HepG2 (cell line): ENCODE results near the gene SLC5A10. TPM values are rescaled to one million over a fixed set of nuclear protein-coding genes. Genes with fewer than 3 reads are reported as not detected.
A peak's percentile ranks its signal among the peaks of the same experiment; 100 is the strongest.

Experiments used
- ATF4 ChIP-seq, 2 experiments: fragments of 450-650 bp in 1 of 2; sonication (generic) in 1 of 2; formaldehyde crosslinking; IDR thresholded peaks; 2 replicates each; pipeline versions ENCODE4 v1.5.0 to v1.8.0; 2020 to 2022; ENCODE audit warnings: mild to moderate bottlenecking in 1 of 2, missing genetic modification reagents in 1 of 2
- ATF7-NPFF ChIP-seq: sonication (generic); formaldehyde crosslinking; IDR thresholded peaks from 2 replicates; pipeline ENCODE4 v1.8.1; 2023; ENCODE audit warnings: mild to moderate bottlenecking, low read depth, missing genetic modification reagents, moderate library complexity
- CCDC6 ChIP-seq: sonication (generic); formaldehyde crosslinking; IDR thresholded peaks from 2 replicates; pipeline ENCODE4 v1.8.1; 2022; ENCODE audit warnings: mild to moderate bottlenecking, missing genetic modification reagents, moderate library complexity
- CHCHD3 ChIP-seq: sonication (generic); formaldehyde crosslinking; IDR thresholded peaks from 2 replicates; pipeline ENCODE4 v1.8.0; 2022; ENCODE audit warnings: mild to moderate bottlenecking, missing genetic modification reagents, moderate library complexity
- GZF1 ChIP-seq: sonication (generic); formaldehyde crosslinking; IDR thresholded peaks from 2 replicates; pipeline ENCODE4 v1.5.1; 2020; ENCODE audit warnings: mild to moderate bottlenecking, missing genetic modification reagents
- NCOA2 ChIP-seq: sonication (generic); formaldehyde crosslinking; IDR thresholded peaks from 2 replicates; pipeline ENCODE4 v1.8.0; 2022; ENCODE audit warnings: inconsistent platforms
- NR3C1 ChIP-seq: sonication (generic); formaldehyde crosslinking; IDR thresholded peaks from 2 replicates; pipeline ENCODE4 v1.4.0; 2020; ENCODE audit warnings: missing genetic modification reagents
- RNF219 ChIP-seq: sonication (generic); formaldehyde crosslinking; IDR thresholded peaks from 2 replicates; pipeline ENCODE4 v1.5.0; 2020; ENCODE audit warnings: mild to moderate bottlenecking, missing genetic modification reagents
- TRIM22 ChIP-seq: fragments of 450-650 bp; IDR thresholded peaks from 2 replicates; pipeline ENCODE4 v1.6.1; 2017
- YEATS4 ChIP-seq: sonication (generic); formaldehyde crosslinking; IDR thresholded peaks from 2 replicates; pipeline ENCODE4 v1.4.0; 2020; ENCODE audit warnings: missing genetic modification reagents, borderline replicate concordance
- ZBTB10 ChIP-seq: sonication (generic); formaldehyde crosslinking; IDR thresholded peaks from 2 replicates; pipeline ENCODE4 v1.4.0; 2020; ENCODE audit warnings: missing genetic modification reagents, borderline replicate concordance
- ZMYM3 ChIP-seq: sonication (generic); formaldehyde crosslinking; IDR thresholded peaks from 2 replicates; pipeline ENCODE4 v1.5.1; 2020; ENCODE audit warnings: mild to moderate bottlenecking, missing genetic modification reagents
- ZNF136 ChIP-seq: sonication (generic); formaldehyde crosslinking; IDR thresholded peaks from 2 replicates; pipeline ENCODE4 v1.8.1; 2022; ENCODE audit warnings: low read depth, mild to moderate bottlenecking, moderate library complexity, missing genetic modification reagents
- ZNF253 ChIP-seq: sonication (generic); formaldehyde crosslinking; IDR thresholded peaks from 2 replicates; pipeline ENCODE4 v1.8.0; 2022; ENCODE audit warnings: mild to moderate bottlenecking, missing genetic modification reagents, borderline replicate concordance
- ZNF280D ChIP-seq: sonication (generic); formaldehyde crosslinking; IDR thresholded peaks from 2 replicates; pipeline ENCODE4 v1.5.1; 2020; ENCODE audit warnings: mild to moderate bottlenecking, missing genetic modification reagents
- ZNF282 ChIP-seq: fragments of 450-650 bp; IDR thresholded peaks from 2 replicates; pipeline ENCODE4 v1.6.1; 2018; ENCODE audit not compliant: partially characterized antibody
- ZNF383 ChIP-seq: sonication (generic); formaldehyde crosslinking; IDR thresholded peaks from 2 replicates; pipeline ENCODE4 v1.4.0; 2020; ENCODE audit warnings: missing genetic modification reagents, mild to moderate bottlenecking, borderline replicate concordance
- ZNF501 ChIP-seq: sonication (generic); formaldehyde crosslinking; IDR thresholded peaks from 2 replicates; pipeline ENCODE4 v1.5.1; 2020; ENCODE audit warnings: mild to moderate bottlenecking, moderate library complexity, missing genetic modification reagents
- ZNF546 ChIP-seq: sonication (generic); formaldehyde crosslinking; conservative IDR thresholded peaks from 2 replicates; pipeline ENCODE4 v1.8.1; 2023; ENCODE audit warnings: mild to moderate bottlenecking, missing genetic modification reagents
- ZNF605 ChIP-seq: sonication (generic); formaldehyde crosslinking; IDR thresholded peaks from 2 replicates; pipeline ENCODE4 v1.8.0; 2022; ENCODE audit warnings: mild to moderate bottlenecking, missing genetic modification reagents
- ZNF777 ChIP-seq: sonication (generic); formaldehyde crosslinking; IDR thresholded peaks from 2 replicates; pipeline ENCODE4 v1.4.0; 2020; ENCODE audit warnings: missing genetic modification reagents
- polyA plus RNA-seq, 8 experiments: library from polyadenylated mRNA; depleted of rRNA in 3 of 8; stranded (reverse) in 7 of 8; unstranded in 1 of 8; fragments of >200 nt; fragmentation: Illumina TruSeq in 4 of 8; extraction: Trizol in 4 of 8; gene quantifications; 2 replicates each; pipeline versions ENCODE4 v1.2.1 to v1.2.3, GENCODE V29; 2011 to 2016; ENCODE audit warnings: low read depth in 4 of 8, missing spikeins in 1 of 8, mixed read lengths in 1 of 8; ENCODE audit not compliant: insufficient read depth in 1 of 8
- total RNA-seq, 5 experiments: library from RNA; depleted of rRNA; stranded (reverse); fragments of >200 nt; fragmentation: Illumina TruSeq; extraction: Trizol; gene quantifications; 2 replicates each; pipeline ENCODE4 v1.2.3, GENCODE V29; 2016; ENCODE audit warnings: low read depth in 1 of 5

The SLC5A10 gene
- total and polyA plus RNA-seq, 2 of the 13 experiments (the other 11 are each of a cell fraction or from before 2014, with no cell fraction given): 0.05 TPM; not detected in 1

GRCh38 chr17:18925187-18925586 is 26.8 kb upstream of the SLC5A10 start (continued):
- TF ChIP-seq ZNF253 (CRISPR knock-in tag) (no peak), ZNF546 (CRISPR knock-in tag) (no peak), ATF7-NPFF (CRISPR knock-in tag) (no peak), ZMYM3 (CRISPR knock-in tag) (no peak), ZNF136 (CRISPR knock-in tag) (no peak), CHCHD3 (CRISPR knock-in tag) (no peak), NR3C1 (CRISPR knock-in tag) (no peak), YEATS4 (no peak), ZBTB10 (CRISPR knock-in tag) (no peak), GZF1 (CRISPR knock-in tag) (no peak), NCOA2 (CRISPR knock-in tag) (peak; percentile 68), ZNF383 (CRISPR knock-in tag) (no peak), ATF4 (CRISPR knock-in tag; IDR thresholded peaks at IDR 0.05) (no peak), ZNF282 (no peak), RNF219 (no peak), CCDC6 (CRISPR knock-in tag) (no peak), ZNF605 (CRISPR knock-in tag) (no peak), ZNF280D (CRISPR knock-in tag) (no peak), TRIM22 (no peak), ZNF777 (no peak), ZNF501 (no peak)
